GM12875 (cell line): ENCODE results near the gene URAD.
"Not testable (repeated sequence)": the region's sequence is repeated elsewhere in the genome, so short reads cannot be mapped to it uniquely, and the experiment has no call there.

ENCODE experiments used
- H3K4me3 ChIP-seq: one replicate; pipeline ENCODE4 v1.5.1; 2011; ENCODE audit warnings: low read depth, low read length, control low read depth
- TF ChIP-seq, protein P1 (sequence below): IDR thresholded peaks from 2 replicates; pipeline ENCODE4 v1.5.1; 2011; ENCODE audit warnings: low read depth, mild to moderate bottlenecking, control low read depth, inconsistent platforms, low read length, moderate library complexity, borderline replicate concordance; ENCODE audit not compliant: insufficient read depth

Gene URAD

DNA sequence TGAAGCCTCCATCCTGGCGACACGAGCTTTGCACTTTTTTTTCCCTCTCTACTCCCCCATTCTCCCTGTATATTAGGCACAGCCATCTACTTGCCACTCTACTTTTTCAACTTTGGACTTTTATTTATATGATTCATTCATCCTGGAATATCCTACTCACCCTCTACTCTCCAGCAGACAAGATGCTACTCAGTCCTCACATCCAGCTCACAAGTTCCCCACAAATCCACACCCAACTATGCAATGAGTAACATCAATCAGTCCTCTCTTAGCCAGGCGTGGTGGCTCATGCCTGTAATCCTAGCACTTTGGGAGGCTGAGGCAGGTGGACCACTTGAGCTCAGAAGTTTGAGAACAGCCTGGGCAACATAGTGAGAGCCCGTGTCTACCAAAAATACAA, 23.9 kb upstream of the URAD start:
- TF ChIP-seq, protein P1, sequence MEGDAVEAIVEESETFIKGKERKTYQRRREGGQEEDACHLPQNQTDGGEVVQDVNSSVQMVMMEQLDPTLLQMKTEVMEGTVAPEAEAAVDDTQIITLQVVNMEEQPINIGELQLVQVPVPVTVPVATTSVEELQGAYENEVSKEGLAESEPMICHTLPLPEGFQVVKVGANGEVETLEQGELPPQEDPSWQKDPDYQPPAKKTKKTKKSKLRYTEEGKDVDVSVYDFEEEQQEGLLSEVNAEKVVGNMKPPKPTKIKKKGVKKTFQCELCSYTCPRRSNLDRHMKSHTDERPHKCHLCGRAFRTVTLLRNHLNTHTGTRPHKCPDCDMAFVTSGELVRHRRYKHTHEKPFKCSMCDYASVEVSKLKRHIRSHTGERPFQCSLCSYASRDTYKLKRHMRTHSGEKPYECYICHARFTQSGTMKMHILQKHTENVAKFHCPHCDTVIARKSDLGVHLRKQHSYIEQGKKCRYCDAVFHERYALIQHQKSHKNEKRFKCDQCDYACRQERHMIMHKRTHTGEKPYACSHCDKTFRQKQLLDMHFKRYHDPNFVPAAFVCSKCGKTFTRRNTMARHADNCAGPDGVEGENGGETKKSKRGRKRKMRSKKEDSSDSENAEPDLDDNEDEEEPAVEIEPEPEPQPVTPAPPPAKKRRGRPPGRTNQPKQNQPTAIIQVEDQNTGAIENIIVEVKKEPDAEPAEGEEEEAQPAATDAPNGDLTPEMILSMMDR, result no peak
- H3K4me3 ChIP-seq, result no peak overlapping the region

DNA sequence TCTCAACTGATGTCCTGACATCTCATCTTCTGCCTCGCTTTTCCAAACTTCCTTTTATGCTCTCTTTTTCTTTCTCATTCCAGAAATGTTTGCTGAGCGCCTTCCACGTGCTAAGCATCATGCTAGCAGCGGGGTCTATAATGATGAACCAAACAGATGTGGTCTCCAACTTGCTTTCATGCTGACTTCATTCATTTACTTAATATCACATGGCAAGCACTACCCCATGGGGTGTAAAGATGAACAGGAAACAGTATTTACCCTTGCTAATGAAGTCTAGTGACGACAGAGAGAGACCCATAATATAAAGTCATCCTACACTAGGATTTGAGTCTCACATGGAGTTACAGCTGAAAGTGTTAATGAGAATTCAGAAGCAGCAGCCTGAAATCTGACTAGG, 21.6 kb upstream of the URAD start:
- TF ChIP-seq, protein P1, result no peak

DNA sequence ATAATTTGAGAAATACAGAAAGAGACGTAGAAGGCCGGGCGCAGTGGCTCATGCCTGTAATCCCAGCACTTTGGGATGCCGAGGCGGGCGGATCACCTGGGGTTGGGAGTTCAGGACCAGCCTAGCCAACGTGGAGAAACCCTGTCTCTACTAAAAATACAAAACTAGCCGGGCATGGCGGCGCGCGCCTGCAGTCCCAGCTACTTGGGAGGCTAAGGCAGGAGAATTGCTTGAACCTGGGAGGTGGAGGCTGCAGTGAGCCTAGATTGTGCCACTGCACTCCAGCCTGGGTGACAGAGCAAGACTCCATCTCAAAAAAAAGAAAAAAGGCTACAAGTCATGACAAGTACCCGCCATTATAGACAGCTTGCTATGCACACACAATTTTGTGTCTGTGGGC, 16.5 kb upstream of the URAD start:
- not testable (repeated sequence) for H3K4me3 ChIP-seq

More for the DNA sequence above, 21.6 kb upstream of the URAD start:
- no peak overlapping the region for H3K4me3 ChIP-seq

DNA sequence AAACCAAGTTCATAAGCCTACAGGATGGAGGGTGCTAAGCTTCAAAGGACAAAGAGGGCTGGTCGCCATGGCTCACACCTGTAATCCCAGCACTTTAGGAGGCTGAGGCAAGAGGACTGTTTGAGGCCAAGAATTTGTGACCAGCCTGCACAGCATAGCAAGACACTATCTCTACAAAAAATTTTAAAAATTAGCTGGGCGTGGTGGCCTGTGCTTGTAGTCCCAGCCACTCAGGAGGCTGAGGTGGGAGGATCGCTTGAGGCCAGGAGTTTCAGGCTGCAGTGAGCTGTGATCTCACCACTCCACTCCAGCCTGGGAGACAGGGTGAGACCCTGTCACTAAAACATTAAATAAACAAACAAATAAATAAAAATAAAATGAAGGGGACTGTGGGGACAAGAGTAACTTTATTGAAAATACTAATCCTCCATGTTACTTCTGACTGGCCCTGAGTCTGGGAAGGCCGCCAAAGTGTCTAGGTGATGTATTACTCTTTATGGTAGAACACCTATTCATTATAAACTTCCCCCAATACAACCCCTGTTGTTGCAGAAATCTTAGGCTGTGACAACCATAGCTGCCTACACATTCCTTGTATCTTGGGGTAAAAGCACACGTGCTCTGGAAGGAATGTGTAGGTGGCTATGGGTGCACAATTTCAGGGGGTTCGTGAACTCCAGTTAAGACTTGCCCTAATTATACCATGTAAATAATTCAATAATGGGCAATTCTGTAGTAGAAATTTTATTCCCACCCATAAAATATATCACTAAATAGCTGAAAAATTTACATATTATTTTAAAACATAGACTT, 14.6 kb upstream of the URAD start:
- H3K4me3 ChIP-seq, result no peak overlapping the region
- TF ChIP-seq, protein P1, result no peak

DNA sequence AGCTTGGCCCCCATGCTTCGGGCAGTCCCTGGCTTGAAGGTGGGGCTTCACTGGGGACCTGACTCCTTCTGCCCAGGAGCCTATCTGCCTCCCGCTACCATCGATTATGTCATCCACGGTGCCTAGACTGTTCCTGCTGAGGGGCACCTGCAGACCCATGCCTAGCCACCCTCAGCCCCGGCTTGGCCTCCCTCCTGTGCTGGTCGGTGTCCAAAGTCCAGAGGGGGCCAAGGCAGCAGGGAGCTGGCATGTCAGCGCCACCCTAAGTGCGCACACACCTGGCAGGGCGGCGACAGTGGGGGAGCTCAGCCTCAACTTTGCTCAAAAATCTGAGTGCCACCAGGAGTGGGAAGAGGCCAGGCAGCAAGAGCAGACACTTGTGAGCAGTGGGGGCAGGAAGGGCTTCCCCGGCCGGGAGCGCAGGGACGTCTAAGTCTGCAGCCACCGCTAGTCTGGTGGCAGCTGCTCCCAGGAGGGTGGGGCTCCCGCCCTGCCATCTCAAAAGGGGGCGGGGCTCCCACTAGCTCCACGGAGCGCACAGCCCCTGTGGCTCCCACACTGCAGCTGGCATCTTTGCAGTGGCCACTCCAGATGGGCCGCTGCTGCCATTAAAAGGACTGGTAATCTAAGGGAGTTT, 13.5 kb upstream of the URAD start:
- TF ChIP-seq, protein P1, result no peak
- H3K4me3 ChIP-seq, result no peak overlapping the region

DNA sequence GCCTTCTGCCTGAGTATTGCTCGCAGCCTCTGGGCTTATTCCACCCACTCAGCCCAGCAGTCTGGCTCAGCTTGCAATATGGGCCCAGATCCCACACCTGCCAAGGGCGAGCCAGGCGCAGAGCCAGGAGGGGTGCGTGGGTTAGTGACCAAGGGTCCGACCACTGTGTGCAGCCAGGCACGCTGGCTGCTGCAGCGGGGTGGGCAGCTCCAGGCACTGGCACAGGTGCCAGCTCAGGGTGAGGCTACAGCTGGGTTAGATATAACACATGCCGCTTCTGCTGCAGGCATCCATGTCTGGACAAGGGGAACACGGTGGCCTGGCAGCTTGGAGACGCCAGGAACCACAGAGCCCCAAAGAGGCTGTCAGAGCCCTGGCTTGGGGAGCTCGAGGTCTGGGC, 12.6 kb upstream of the URAD start:
- TF ChIP-seq, protein P1, result no peak
- H3K4me3 ChIP-seq, result no peak overlapping the region

DNA sequence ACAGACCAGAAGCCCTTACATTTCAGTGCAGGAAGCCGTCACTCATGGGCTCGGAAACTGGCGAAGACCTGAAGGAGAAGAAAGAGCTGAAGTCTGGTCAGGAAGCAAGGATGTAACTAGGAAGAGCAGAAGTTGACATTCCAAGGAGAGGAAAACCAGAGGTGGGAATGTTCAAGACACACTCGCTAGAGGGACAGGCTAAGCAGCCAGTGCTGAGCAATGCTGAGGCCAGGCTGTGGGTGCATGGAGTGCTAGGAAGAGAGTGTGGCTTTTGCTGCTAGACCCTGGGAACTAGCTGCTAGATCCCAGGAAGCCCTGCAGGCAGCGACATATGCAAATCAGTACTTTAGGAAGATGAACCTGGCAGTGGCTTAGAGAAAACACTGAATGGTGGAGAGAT, 12.1 kb upstream of the URAD start:
- H3K4me3 ChIP-seq, result no peak overlapping the region

More for the DNA sequence above, 12.1 kb upstream of the URAD start:
- TF ChIP-seq, protein P1, result no peak
